HuH-7 (cell line): ENCODE measurements around the gene STAB2.
"Not testable (repeated sequence)": the region's sequence is repeated elsewhere in the genome, so short reads cannot be mapped to it uniquely, and the experiment has no call there.

Experiments
- DNase-seq: peaks from one replicate; pipeline ENCODE4 v3.0.0; 2011; ENCODE audit warnings: low spot score

Gene STAB2

DNA sequence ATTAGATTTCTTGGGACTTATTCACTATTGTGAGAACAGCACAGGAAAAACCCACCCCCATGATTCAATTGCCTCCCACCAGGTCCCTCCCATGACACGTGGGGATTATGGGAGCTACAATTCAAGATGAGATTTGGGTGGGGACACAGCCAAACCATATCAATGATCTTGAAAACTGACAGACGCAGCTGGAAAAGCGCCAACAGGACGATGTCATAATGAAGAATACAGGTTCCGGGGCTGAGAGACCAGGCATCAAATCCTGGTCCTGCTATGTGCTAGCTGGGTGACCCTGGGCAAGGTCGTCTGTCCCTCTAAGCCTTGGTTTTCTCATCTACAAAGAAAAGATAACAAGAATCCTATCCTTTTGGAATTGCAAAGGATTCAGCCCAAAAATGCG, 222.6 kb downstream of the STAB2 start:
- not testable (repeated sequence) for DNase-seq

GRCh38 chr12:103810111-103810510, 223.0 kb downstream of the STAB2 start:
- no peak for DNase-seq

- DNase-seq = no peak
These were observed 224.7 kb downstream of the STAB2 start for GRCh38 chr12:103811791-103812190.

GRCh38 chr12:103812789-103813188, 225.7 kb downstream of the STAB2 start:
- DNase-seq = no peak

DNA sequence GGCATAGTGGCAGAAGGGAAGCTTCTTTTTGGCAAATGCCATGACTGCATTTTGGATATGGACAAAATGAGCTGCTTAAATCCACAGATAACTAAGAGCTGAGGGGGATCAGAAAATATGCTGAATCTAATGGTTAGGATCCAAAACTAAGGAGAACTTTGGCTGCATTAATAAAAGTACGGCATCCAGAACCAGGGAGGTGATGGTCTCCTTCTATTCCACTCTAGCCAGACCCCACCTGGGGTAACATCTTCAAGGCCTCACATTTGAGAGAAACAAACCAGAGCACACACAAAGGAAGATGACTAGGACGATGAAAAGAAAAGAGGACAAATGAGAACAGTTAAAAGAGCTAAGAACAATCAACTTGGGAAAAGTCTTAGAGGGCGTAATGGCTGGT, 226.4 kb downstream of the STAB2 start:
- no peak for DNase-seq

DNA sequence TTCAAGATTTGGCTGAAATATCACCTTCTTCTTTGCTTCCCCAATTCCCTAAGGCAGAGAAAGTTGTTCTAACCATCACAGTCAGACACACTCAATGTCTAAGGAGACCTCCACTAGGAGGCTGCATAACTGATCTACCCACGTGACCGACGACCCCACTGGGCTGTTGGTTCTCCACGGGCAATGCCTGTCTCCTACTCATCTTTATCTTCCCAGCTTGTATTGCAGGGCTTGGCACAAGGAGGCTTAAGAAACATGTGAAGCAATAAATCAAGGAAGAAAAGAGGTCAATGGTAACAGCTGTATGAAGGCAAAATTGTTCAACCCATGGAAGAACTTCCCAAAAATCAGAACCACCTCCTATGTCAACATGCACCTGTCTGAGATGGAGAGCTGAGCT, 226.9 kb downstream of the STAB2 start:
- DNase-seq = no peak

DNA sequence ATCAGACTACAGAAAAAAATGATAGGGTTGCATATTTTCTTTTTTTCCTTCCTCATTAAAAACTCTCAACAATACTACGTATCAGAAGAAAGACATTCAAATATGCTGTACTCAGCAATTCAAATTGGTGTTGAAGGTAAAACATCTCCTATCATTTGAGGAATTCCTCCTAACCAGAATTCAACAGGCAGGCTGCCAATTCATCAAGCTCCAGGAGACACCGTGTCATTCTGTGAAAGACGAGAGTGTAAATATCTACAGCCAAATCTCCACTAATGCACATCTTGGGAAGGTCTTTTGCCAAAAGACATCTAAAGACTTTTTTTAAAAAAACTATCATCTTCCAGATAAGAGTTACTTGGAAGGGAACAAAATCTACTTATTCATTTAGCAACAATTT, 227.4 kb downstream of the STAB2 start:
- no peak for DNase-seq
